Mesenchymal stem cell (in vitro differentiated cells and primary cell): ENCODE data around the gene BCO2.

Experiments used
- DNase-seq: peaks from one replicate; pipeline ENCODE4 v3.0.0-alpha.2; 2013
- H2AFZ ChIP-seq: one replicate; pipeline ENCODE4 v1.6.1; 2013; ENCODE audit warnings: low read depth, mild to moderate bottlenecking, control low read depth, inconsistent platforms, low read length, moderate library complexity
- H2AK5ac ChIP-seq: 2 replicates; pipeline ENCODE4 v1.6.1; 2013; ENCODE audit warnings: low read length, moderate library complexity, mild to moderate bottlenecking, inconsistent platforms; ENCODE audit not compliant: severe bottlenecking
- H2BK120ac ChIP-seq: one replicate; pipeline ENCODE4 v1.6.1; 2013; ENCODE audit warnings: low read depth, mild to moderate bottlenecking, inconsistent platforms, low read length, moderate library complexity
- H2BK12ac ChIP-seq, 2 experiments: one replicate each; pipeline ENCODE4 v1.6.1; 2013; ENCODE audit warnings: inconsistent platforms in 2 of 2, low read length in 2 of 2, mild to moderate bottlenecking in 2 of 2, moderate library complexity in 2 of 2, control low read depth in 1 of 2
- H2BK15ac ChIP-seq: one replicate; pipeline ENCODE4 v1.6.1; 2013; ENCODE audit warnings: mild to moderate bottlenecking, low read depth, inconsistent platforms; ENCODE audit not compliant: poor library complexity, severe bottlenecking
- H2BK5ac ChIP-seq: 2 replicates; pipeline ENCODE4 v1.6.1; 2013; ENCODE audit warnings: low read depth, mild to moderate bottlenecking, low read length, control low read depth, inconsistent platforms; ENCODE audit not compliant: poor library complexity, severe bottlenecking
- H3K14ac ChIP-seq, 2 experiments: one replicate each; pipeline ENCODE4 v1.6.1; 2013; ENCODE audit warnings: inconsistent platforms in 2 of 2, low read length in 2 of 2, control low read depth in 1 of 2, mild to moderate bottlenecking in 1 of 2, moderate library complexity in 1 of 2
- H3K18ac ChIP-seq, 2 experiments: one replicate each; pipeline ENCODE4 v1.6.1; 2013; ENCODE audit warnings: inconsistent platforms in 2 of 2, low read length in 2 of 2, control low read depth in 1 of 2, low read depth in 1 of 2, mild to moderate bottlenecking in 1 of 2
- H3K23ac ChIP-seq, 2 experiments: one replicate each; pipeline ENCODE4 v1.6.1; 2013; ENCODE audit warnings: inconsistent platforms in 2 of 2, low read length in 2 of 2, mild to moderate bottlenecking in 2 of 2, moderate library complexity in 2 of 2, control low read depth in 1 of 2
- H3K27ac ChIP-seq: 2 replicates; pipeline ENCODE4 v1.5.1; 2013; ENCODE audit warnings: mild to moderate bottlenecking, moderate library complexity, low read length, control low read depth, inconsistent platforms; ENCODE audit not compliant: poor library complexity, severe bottlenecking
- H3K27me3 ChIP-seq, 2 experiments: 2 replicates each; pipeline versions ENCODE4 v1.6.1 to v1.7.0; 2013; ENCODE audit warnings: low read length in 2 of 2, mild to moderate bottlenecking in 2 of 2, moderate library complexity in 2 of 2, control low read depth in 1 of 2, inconsistent platforms in 1 of 2; ENCODE audit not compliant: control insufficient read depth in 1 of 2, insufficient read depth in 1 of 2
- H3K36me3 ChIP-seq, 2 experiments: 2 replicates each; pipeline versions ENCODE4 v1.6.1 to v1.7.0; 2013; ENCODE audit warnings: low read length in 2 of 2, control low read depth in 1 of 2, inconsistent platforms in 1 of 2, low read depth in 1 of 2, mild to moderate bottlenecking in 1 of 2; ENCODE audit not compliant: insufficient read depth in 2 of 2, control insufficient read depth in 1 of 2
- H3K4ac ChIP-seq, 2 experiments: one replicate each; pipeline ENCODE4 v1.6.1; 2013; ENCODE audit warnings: inconsistent platforms in 2 of 2, low read length in 2 of 2, mild to moderate bottlenecking in 2 of 2, moderate library complexity in 2 of 2, control low read depth in 1 of 2, low read depth in 1 of 2
- H3K4me1 ChIP-seq: 2 replicates; pipeline ENCODE4 v1.6.1; 2013; ENCODE audit warnings: low read depth, low read length, control low read depth; ENCODE audit not compliant: control insufficient read depth, insufficient read depth
- H3K4me2 ChIP-seq: 2 replicates; pipeline ENCODE4 v1.6.1; 2013; ENCODE audit warnings: low read length, mild to moderate bottlenecking, inconsistent platforms; ENCODE audit not compliant: poor library complexity, severe bottlenecking
- H3K4me3 ChIP-seq, 2 experiments: 2 replicates each; pipeline versions ENCODE4 v1.5.1 to v1.7.0; 2013; ENCODE audit warnings: low read length in 2 of 2, mild to moderate bottlenecking in 2 of 2, control low read depth in 1 of 2, low read depth in 1 of 2; ENCODE audit not compliant: insufficient read depth in 1 of 2
- H3K79me1 ChIP-seq: replicated peaks from 2 replicates; pipeline ENCODE4 v1.6.1; 2013; ENCODE audit warnings: mild to moderate bottlenecking, control low read depth, low read length, inconsistent platforms; ENCODE audit not compliant: poor library complexity, severe bottlenecking
- H3K9ac ChIP-seq: 2 replicates; pipeline ENCODE4 v1.7.0; 2013; ENCODE audit warnings: mild to moderate bottlenecking, low read length, moderate library complexity
- H3K9me3 ChIP-seq: 2 replicates; pipeline ENCODE4 v1.7.0; 2013; ENCODE audit warnings: mild to moderate bottlenecking, low read length; ENCODE audit not compliant: control insufficient read depth
- H4K8ac ChIP-seq: one replicate; pipeline ENCODE4 v1.6.1; 2013; ENCODE audit warnings: inconsistent platforms, mild to moderate bottlenecking, low read length, moderate library complexity
- H4K91ac ChIP-seq: one replicate; pipeline ENCODE4 v1.6.1; 2013; ENCODE audit warnings: mild to moderate bottlenecking, low read length, inconsistent platforms
- WGBS: methylation state at CpG from one replicate; pipeline ENCODE4 v1.1.7; 2013; ENCODE audit warnings: mixed read lengths; 5-methylcytosine and 5-hydroxymethylcytosine counted together

Gene BCO2

GRCh38 chr11:112212710-112213109 lies 37.4 kb downstream of the BCO2 start:
- peak; percentile 54 for DNase-seq
- H2AFZ ChIP-seq = no peak overlapping the region
- H2BK5ac ChIP-seq = no peak overlapping the region
- H3K27ac ChIP-seq = no peak overlapping the region
- no peak overlapping the region for H4K91ac ChIP-seq
- H3K27me3 ChIP-seq = no peaks in the 10 kb centered on the region
- no peak overlapping the region for H3K4me3 ChIP-seq
- no peak overlapping the region for H2AK5ac ChIP-seq
- H2BK12ac ChIP-seq = no peak overlapping the region
- no peaks in the 10 kb centered on the region for H3K36me3 ChIP-seq
- H3K18ac ChIP-seq = no peak overlapping the region
- no peaks in the 10 kb centered on the region for H3K79me1 ChIP-seq
- H3K9ac ChIP-seq = no peak overlapping the region
- no peak overlapping the region for H3K4me2 ChIP-seq
- no peaks in the 10 kb centered on the region for H3K4me1 ChIP-seq
- no peak overlapping the region for H3K14ac ChIP-seq
- H3K4ac ChIP-seq = no peak overlapping the region
- no peak overlapping the region for H2BK120ac ChIP-seq
- H4K8ac ChIP-seq = no peak overlapping the region
- no peaks in the 10 kb centered on the region for H3K9me3 ChIP-seq
- no peak overlapping the region for H3K23ac ChIP-seq
- H2BK15ac ChIP-seq = no peak overlapping the region

- Histone ChIP-seq H3K14ac (no peak overlapping the region), H2BK12ac (no peak overlapping the region), H2BK120ac (no peak overlapping the region), H3K36me3 (no peaks in the 10 kb centered on the region), H2BK5ac (no peak overlapping the region), H3K4me2 (no peak overlapping the region), H3K27me3 (no peaks in the 10 kb centered on the region), H3K4me3 (no peak overlapping the region), H3K23ac (no peak overlapping the region), H3K18ac (peak overlapping the region in 1 of 2 experiments; percentile 24), H3K27ac (no peak overlapping the region), H3K9ac (no peak overlapping the region), H2BK15ac (no peak overlapping the region), H3K4me1 (no peaks in the 10 kb centered on the region), H4K91ac (no peak overlapping the region), H3K4ac (no peak overlapping the region), H3K9me3 (no peaks in the 10 kb centered on the region), H2AK5ac (no peak overlapping the region), H2AFZ (no peak overlapping the region), H4K8ac (no peak overlapping the region), H3K79me1 (no peaks in the 10 kb centered on the region)
- 82% methylated on average over 3 of the region's 4 CpGs for WGBS
- no peak for DNase-seq
Observed at GRCh38 chr11:112213753-112214152, 38.4 kb downstream of the BCO2 start.

- H3K14ac ChIP-seq = peak overlapping the region in 1 of 2 experiments; percentile 9
- peak overlapping the region; percentile 49 to 92 for H2BK12ac ChIP-seq
- H3K9me3 ChIP-seq = no peaks in the 10 kb centered on the region
- H3K18ac ChIP-seq = peak overlapping the region; percentile 74 to 86
- H4K8ac ChIP-seq = peak overlapping the region; percentile 45
- no peaks in the 10 kb centered on the region for H3K36me3 ChIP-seq
- H3K4me2 ChIP-seq = no peak overlapping the region
- no peak overlapping the region for H2BK15ac ChIP-seq
- no peak for DNase-seq
- H2AK5ac ChIP-seq = no peak overlapping the region
- H2BK120ac ChIP-seq = peak overlapping the region; percentile 91
- H2AFZ ChIP-seq = no peak overlapping the region
- H4K91ac ChIP-seq = peak overlapping the region; percentile 94
- no peak overlapping the region for H3K4me3 ChIP-seq
- H3K23ac ChIP-seq = no peak overlapping the region
- no peaks in the 10 kb centered on the region for H3K79me1 ChIP-seq
- H3K27me3 ChIP-seq = no peaks in the 10 kb centered on the region
- no peak overlapping the region for H3K27ac ChIP-seq
- no peak overlapping the region for H3K9ac ChIP-seq
- WGBS = 90% methylated on average over 2 of the region's 6 CpGs
- peak overlapping the region; percentile 40 to 91 for H3K4ac ChIP-seq
- H2BK5ac ChIP-seq = no peak overlapping the region
- no peaks in the 10 kb centered on the region for H3K4me1 ChIP-seq
Observed at GRCh38 chr11:112215621-112216020, 40.3 kb downstream of the BCO2 start.

DNA sequence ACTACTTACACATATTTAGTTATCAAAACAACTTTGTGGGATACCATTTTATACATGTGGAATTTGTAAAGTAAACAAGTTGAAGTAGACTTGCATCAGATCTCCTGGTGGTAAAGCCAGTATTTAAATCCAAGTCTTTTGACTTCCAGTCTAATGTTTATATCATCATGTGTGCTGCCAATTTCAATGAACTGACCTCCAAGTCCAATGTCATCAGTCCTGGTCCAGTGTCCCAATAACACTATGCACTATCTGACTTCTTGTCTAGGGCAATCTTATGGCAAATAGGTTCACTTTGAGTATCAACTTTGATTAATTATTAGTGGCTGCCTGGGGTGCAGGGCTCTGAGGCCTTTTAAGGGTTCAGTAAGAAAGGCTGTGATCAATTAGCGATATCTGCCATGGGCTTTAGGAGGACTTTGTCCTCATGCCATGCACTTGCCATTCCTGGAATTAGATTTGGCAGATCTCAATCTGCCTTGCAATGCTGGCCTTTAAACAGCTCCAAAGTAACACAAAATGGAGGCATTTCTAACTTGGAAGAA lies 41.3 kb downstream of the BCO2 start:
- 95% methylated on average over 1 of the region's 1 CpG for WGBS
- Histone ChIP-seq H2AK5ac (no peak overlapping the region), H3K9ac (no peak overlapping the region), H3K9me3 (no peaks in the 10 kb centered on the region), H3K23ac (no peak overlapping the region), H3K14ac (no peak overlapping the region), H3K4me1 (no peaks in the 10 kb centered on the region), H3K36me3 (no peaks in the 10 kb centered on the region), H2BK12ac (peak overlapping the region; percentile 68 to 69), H4K91ac (no peak overlapping the region), H3K27me3 (no peaks in the 10 kb centered on the region), H2AFZ (no peak overlapping the region), H2BK5ac (no peak overlapping the region), H2BK15ac (no peak overlapping the region), H3K4me3 (no peak overlapping the region), H4K8ac (no peak overlapping the region), H3K18ac (no peak overlapping the region), H2BK120ac (no peak overlapping the region), H3K4me2 (no peak overlapping the region), H3K79me1 (no peaks in the 10 kb centered on the region), H3K27ac (no peak overlapping the region), H3K4ac (peak overlapping the region; percentile 24 to 35)
- DNase-seq = peak; percentile 53
